ENCODE data around the gene ABCC1.

- TF ChIP-seq, protein P1, sequence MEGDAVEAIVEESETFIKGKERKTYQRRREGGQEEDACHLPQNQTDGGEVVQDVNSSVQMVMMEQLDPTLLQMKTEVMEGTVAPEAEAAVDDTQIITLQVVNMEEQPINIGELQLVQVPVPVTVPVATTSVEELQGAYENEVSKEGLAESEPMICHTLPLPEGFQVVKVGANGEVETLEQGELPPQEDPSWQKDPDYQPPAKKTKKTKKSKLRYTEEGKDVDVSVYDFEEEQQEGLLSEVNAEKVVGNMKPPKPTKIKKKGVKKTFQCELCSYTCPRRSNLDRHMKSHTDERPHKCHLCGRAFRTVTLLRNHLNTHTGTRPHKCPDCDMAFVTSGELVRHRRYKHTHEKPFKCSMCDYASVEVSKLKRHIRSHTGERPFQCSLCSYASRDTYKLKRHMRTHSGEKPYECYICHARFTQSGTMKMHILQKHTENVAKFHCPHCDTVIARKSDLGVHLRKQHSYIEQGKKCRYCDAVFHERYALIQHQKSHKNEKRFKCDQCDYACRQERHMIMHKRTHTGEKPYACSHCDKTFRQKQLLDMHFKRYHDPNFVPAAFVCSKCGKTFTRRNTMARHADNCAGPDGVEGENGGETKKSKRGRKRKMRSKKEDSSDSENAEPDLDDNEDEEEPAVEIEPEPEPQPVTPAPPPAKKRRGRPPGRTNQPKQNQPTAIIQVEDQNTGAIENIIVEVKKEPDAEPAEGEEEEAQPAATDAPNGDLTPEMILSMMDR (conservative IDR thresholded peaks at IDR 0.05), result no peak
- no peak for TF ChIP-seq ZFX (IDR thresholded peaks at IDR 0.05)
These were observed 41.4 kb upstream of the ABCC1 start for GRCh38 chr16:15907863-15908478.
